ENCODE results near the gene TRIM63.

TRIM63 gene

DNA sequence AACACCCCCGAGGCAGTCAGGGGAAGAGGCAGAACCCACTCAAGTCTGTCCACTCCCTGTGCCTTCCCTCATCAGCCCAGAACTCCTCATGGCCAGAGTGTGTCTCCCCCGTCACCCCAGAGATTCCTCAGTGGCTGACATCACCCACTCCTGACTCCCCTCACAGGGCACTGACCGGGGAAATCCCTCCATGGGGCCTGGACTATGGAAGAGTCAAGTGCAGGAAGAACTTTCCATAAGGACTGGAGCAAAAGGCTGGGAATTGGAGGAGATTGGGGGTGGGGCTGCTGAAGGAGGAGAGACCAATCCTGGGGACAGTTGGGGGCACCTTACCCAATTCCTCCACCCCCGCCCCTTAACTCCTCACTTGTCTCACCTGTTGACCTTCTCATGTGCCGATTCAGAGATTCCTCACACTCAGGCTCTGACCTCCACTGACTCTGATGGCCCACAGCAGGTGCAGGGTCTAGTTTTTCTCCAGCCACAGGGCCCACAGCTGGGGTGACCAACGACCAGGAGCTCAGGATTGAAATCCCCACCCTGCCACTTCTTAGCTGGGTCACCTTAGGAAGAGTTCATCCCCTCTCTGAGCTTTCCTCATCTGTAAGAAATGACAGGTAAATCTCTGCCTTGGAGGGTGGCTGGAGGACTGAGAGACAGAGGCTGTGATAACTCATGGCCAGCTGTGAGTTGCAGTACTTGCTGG is 46.3 kb downstream of the TRIM63 start:
- TF ChIP-seq, protein P1, sequence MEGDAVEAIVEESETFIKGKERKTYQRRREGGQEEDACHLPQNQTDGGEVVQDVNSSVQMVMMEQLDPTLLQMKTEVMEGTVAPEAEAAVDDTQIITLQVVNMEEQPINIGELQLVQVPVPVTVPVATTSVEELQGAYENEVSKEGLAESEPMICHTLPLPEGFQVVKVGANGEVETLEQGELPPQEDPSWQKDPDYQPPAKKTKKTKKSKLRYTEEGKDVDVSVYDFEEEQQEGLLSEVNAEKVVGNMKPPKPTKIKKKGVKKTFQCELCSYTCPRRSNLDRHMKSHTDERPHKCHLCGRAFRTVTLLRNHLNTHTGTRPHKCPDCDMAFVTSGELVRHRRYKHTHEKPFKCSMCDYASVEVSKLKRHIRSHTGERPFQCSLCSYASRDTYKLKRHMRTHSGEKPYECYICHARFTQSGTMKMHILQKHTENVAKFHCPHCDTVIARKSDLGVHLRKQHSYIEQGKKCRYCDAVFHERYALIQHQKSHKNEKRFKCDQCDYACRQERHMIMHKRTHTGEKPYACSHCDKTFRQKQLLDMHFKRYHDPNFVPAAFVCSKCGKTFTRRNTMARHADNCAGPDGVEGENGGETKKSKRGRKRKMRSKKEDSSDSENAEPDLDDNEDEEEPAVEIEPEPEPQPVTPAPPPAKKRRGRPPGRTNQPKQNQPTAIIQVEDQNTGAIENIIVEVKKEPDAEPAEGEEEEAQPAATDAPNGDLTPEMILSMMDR (IDR thresholded peaks at IDR 0.05; ENCODE audit: low read depth, low read length): no peak

GRCh38 chr1:26020330-26020768 is 47.1 kb downstream of the TRIM63 start:
- no peak for DNase-seq (ENCODE audit: extremely low read depth, low read depth)
- TF ChIP-seq, protein P1 (IDR thresholded peaks at IDR 0.05; ENCODE audit: low read depth, low read length): no peak

More for the DNA sequence above, 46.3 kb downstream of the TRIM63 start:
- no peak for DNase-seq (ENCODE audit: extremely low read depth, low read depth)

DNA sequence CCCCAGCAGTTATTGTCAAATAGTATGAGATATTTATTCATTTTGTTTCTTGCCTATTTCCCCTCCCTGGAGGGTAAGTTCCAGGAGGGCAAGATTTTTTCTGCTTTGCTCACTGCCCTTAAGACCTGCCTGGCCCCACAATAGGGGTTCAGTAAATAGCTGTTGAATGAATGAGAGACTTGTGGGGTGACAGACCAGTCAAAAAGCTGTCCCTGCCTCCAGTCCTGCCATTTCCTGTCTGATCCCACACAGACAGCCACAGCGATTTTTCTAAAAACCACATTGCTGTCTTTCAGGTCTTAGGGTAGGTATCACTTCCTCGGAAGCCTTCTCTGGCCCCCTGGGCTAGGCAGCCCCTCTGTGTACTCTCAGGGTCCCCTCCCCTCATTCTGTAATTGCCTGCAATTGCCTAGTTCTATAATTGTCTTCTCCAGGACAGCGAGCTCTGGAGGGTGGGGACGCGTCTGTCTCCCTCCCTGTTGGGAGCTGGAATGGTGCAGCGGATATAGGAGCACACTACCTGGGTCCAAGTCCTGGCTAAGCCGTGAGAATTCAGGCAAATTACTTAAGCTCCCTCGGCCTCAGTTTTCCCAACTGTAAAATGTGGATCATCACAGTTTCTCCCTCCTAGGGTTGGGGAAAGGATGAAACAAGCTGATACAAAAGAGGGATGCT is 47.7 kb downstream of the TRIM63 start:
- DNase-seq (ENCODE audit: extremely low read depth, low read depth): no peak
- TF ChIP-seq, protein P1 (IDR thresholded peaks at IDR 0.05; ENCODE audit: low read depth, low read length): no peak

- DNase-seq (ENCODE audit: extremely low read depth, low read depth): no peak
- TF ChIP-seq, protein P1 (IDR thresholded peaks at IDR 0.05; ENCODE audit: low read depth, low read length): no peak
Measured at GRCh38 chr1:26017606-26018005, 49.8 kb downstream of the TRIM63 start.

- TF ChIP-seq, protein P1 (IDR thresholded peaks at IDR 0.05; ENCODE audit: low read depth, low read length): no peak
Measured at GRCh38 chr1:26016953-26017545, 50.4 kb downstream of the TRIM63 start.

DNA sequence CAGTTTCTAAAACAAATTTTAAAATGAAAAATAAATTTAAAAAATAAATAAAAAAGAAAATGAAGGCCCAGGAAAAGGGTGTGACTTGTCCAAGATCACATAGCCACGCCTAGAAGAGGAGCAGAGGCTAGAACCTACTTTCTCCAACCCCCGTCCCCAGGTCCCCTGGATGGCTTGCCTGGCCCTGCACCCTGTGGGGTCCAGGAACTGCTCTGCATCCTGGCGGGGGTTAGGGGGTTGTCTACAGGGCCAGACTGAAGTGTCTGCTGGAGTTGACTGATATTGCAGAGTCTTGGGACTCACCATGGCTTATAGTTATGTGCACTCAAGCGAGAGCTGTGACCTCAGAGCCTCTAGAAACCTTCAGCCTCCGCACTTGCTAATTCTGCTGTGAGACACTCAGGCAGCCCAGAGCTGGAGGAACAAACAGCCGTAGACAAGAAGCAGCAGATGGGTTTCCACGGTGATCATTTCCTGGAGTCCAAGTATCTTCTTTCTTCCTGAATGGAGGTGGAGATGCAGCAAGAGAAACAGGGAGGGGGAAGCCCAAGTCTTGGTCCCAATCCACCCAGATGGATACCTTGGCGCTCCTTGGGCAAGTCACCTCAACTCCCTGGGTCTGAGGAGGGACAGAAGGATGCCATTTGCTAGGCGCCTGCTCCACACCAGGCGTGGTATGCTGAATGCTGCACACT is 51.0 kb downstream of the TRIM63 start:
- TF ChIP-seq, protein P1 (IDR thresholded peaks at IDR 0.05; ENCODE audit: low read depth, low read length): no peak
- DNase-seq (ENCODE audit: extremely low read depth, low read depth): no peak

More at GRCh38 chr1:26016953-26017545, 50.4 kb downstream of the TRIM63 start:
- no peak for DNase-seq (ENCODE audit: extremely low read depth, low read depth)
